Measurements from ENCODE around the gene CERCAM. TPM values are rescaled to one million over a fixed set of nuclear protein-coding genes. Genes with fewer than 3 reads are reported as not detected.

CERCAM gene
- total and polyA plus RNA-seq, 2 of the 13 experiments (the other 11 are each of a cell fraction or from before 2014, with no cell fraction given): 9.0 to 17.1 TPM

GRCh38 chr9:128455849-128456612 is 35.4 kb downstream of the CERCAM start, which contains the start of gene ODF2 (continued):
- TF ChIP-seq GLMP (CRISPR knock-in tag; IDR thresholded peaks at IDR 0.05; ENCODE audit: borderline replicate concordance) (no peak), RFX1 (IDR thresholded peaks at IDR 0.05) (peak; percentile 86), ZNF501 (CRISPR knock-in tag; IDR thresholded peaks at IDR 0.05) (peak; percentile 4; the same call in 1 of the 2 replicates), KAT7 (CRISPR knock-in tag; IDR thresholded peaks at IDR 0.05; ENCODE audit: borderline replicate concordance) (no peak), ZNF691 (CRISPR knock-in tag; IDR thresholded peaks at IDR 0.05; ENCODE audit: borderline replicate concordance, low read depth) (no peak), ZNF639 (CRISPR knock-in tag; conservative IDR thresholded peaks at IDR 0.05) (peak; percentile 55; the same call in 1 of the 2 replicates), KLF9 (CRISPR knock-in tag; IDR thresholded peaks at IDR 0.05; ENCODE audit: low read depth) (no peak), DZIP1 (CRISPR knock-in tag; IDR thresholded peaks at IDR 0.05) (no peak; the same call in 1 of the 2 replicates), EED (CRISPR knock-in tag; IDR thresholded peaks at IDR 0.05) (0 out of 2 replicates have a peak, but pooled peaks have one; percentile 38), YY1 (IDR thresholded peaks at IDR 0.05; ENCODE audit: insufficient read depth, insufficient replicate concordance, low read depth, low read length) (peak; percentile 56), BRD4 (CRISPR knock-in tag; IDR thresholded peaks at IDR 0.05) (no peak), ZNF138 (CRISPR knock-in tag; IDR thresholded peaks at IDR 0.05; ENCODE audit: low read depth) (no peak), ZNF18 (CRISPR knock-in tag; IDR thresholded peaks at IDR 0.05; ENCODE audit: insufficient replicate concordance) (no peak), CSRNP1 (CRISPR knock-in tag; IDR thresholded peaks at IDR 0.05) (0 out of 2 replicates have a peak, but pooled peaks have one; percentile 4), NFRKB (IDR thresholded peaks at IDR 0.05) (no peak)
- TF ChIP-seq, protein P1, sequence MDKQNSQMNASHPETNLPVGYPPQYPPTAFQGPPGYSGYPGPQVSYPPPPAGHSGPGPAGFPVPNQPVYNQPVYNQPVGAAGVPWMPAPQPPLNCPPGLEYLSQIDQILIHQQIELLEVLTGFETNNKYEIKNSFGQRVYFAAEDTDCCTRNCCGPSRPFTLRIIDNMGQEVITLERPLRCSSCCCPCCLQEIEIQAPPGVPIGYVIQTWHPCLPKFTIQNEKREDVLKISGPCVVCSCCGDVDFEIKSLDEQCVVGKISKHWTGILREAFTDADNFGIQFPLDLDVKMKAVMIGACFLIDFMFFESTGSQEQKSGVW (CRISPR knock-in tag; IDR thresholded peaks at IDR 0.05; ENCODE audit: borderline replicate concordance): peak; percentile 27; the same call in 1 of the 2 replicates

Data from HepG2 (cell line).